WTC11 (cell line): ENCODE results near the gene ROBO2. TPM values are rescaled to one million over a fixed set of nuclear protein-coding genes. Genes with fewer than 3 reads are reported as not detected.

ENCODE experiments used
- ATAC-seq: fragments of 200-7000 bp; cut with Tn5 transposase; 2 replicates; pipeline ENCODE4 v1.10.0; 2021; ENCODE audit warnings: mild to moderate bottlenecking, moderate library complexity
- CTCF ChIA-PET: fragments of 300-600 bp; sonication (Branson Sonifier 250); formaldehyde crosslinking; loops from one replicate; lab custom pipeline; 2021; ENCODE audit warnings: antibody characterized with exemption; lab: Charles Lee
- POLR2A ChIA-PET: fragments of 350-600 bp; sonication (Branson Sonifier 250); formaldehyde crosslinking; loops from one replicate; lab custom pipeline; 2021; ENCODE audit warnings: antibody characterized with exemption; lab: Charles Lee
- DNase-seq: peaks from one replicate; pipeline ENCODE4 v3.0.0; 2021; ENCODE audit warnings: low spot score
- H3K27ac Mint-ChIP-seq: 2 replicates; pipeline ENCODE4 v1.8.0; 2021; ENCODE audit warnings: mixed read lengths
- H3K27me3 Mint-ChIP-seq: 2 replicates; pipeline ENCODE4 v1.8.0; 2021; ENCODE audit warnings: low read depth, mild to moderate bottlenecking, moderate library complexity, mixed read lengths
- H3K36me3 Mint-ChIP-seq: 2 replicates; pipeline ENCODE4 v1.8.0; 2021; ENCODE audit warnings: mixed read lengths
- H3K4me1 Mint-ChIP-seq: 2 replicates; pipeline ENCODE4 v1.8.0; 2022; ENCODE audit warnings: mixed read lengths
- H3K4me3 Mint-ChIP-seq: 2 replicates; pipeline ENCODE4 v1.8.0; 2021; ENCODE audit warnings: mild to moderate bottlenecking, moderate library complexity, mixed read lengths
- H3K9me3 Mint-ChIP-seq: 2 replicates; pipeline ENCODE4 v1.8.0; 2021; ENCODE audit warnings: mixed read lengths
- ATF1 ChIP-seq: sonication (generic); formaldehyde crosslinking; IDR thresholded peaks from 2 replicates; pipeline ENCODE4 v1.8.1; 2023; ENCODE audit warnings: mild to moderate bottlenecking, moderate library complexity, missing genetic modification reagents
- ATF2 ChIP-seq: sonication (generic); formaldehyde crosslinking; IDR thresholded peaks from 2 replicates; pipeline ENCODE4 v1.8.1; 2022; ENCODE audit warnings: low read depth, missing genetic modification reagents, borderline replicate concordance
- CBFB ChIP-seq: sonication (generic); formaldehyde crosslinking; IDR thresholded peaks from 2 replicates; pipeline ENCODE4 v1.8.1; 2022; ENCODE audit warnings: mild to moderate bottlenecking, low read depth, missing genetic modification reagents
- E2F5 ChIP-seq: sonication (generic); formaldehyde crosslinking; IDR thresholded peaks from 2 replicates; pipeline ENCODE4 v1.8.1; 2022; ENCODE audit warnings: mild to moderate bottlenecking, moderate library complexity, missing genetic modification reagents
- ELF4 ChIP-seq: sonication (generic); formaldehyde crosslinking; IDR thresholded peaks from 2 replicates; pipeline ENCODE4 v1.8.1; 2022; ENCODE audit warnings: low read depth, mild to moderate bottlenecking, moderate library complexity, missing genetic modification reagents
- FOXP1 ChIP-seq: sonication (generic); formaldehyde crosslinking; IDR thresholded peaks from 2 replicates; pipeline ENCODE4 v1.8.0; 2022; ENCODE audit warnings: missing genetic modification reagents, mild to moderate bottlenecking, moderate library complexity, borderline replicate concordance
- GABPB1 ChIP-seq: sonication (generic); formaldehyde crosslinking; IDR thresholded peaks from 2 replicates; pipeline ENCODE4 v1.8.1; 2023; ENCODE audit warnings: mild to moderate bottlenecking, missing genetic modification reagents
- GTF2I ChIP-seq: fragments of 250-450 bp; sonication (Bioruptor Pico); conservative IDR thresholded peaks from 2 replicates; pipeline ENCODE4 v1.4.0; 2021; ENCODE audit warnings: mild to moderate bottlenecking
- JUN ChIP-seq: sonication (generic); formaldehyde crosslinking; IDR thresholded peaks from 2 replicates; pipeline ENCODE4 v1.8.0; 2023; ENCODE audit warnings: mild to moderate bottlenecking, missing genetic modification reagents
- NFE2L1 ChIP-seq: sonication (generic); formaldehyde crosslinking; IDR thresholded peaks from 2 replicates; pipeline ENCODE4 v1.8.1; 2023; ENCODE audit warnings: missing genetic modification reagents
- NFYB ChIP-seq: sonication (generic); formaldehyde crosslinking; conservative IDR thresholded peaks from 2 replicates; pipeline ENCODE4 v1.8.0; 2022; ENCODE audit warnings: low read depth, missing genetic modification reagents
- SMAD4 ChIP-seq: sonication (generic); formaldehyde crosslinking; IDR thresholded peaks from 2 replicates; pipeline ENCODE4 v1.8.0; 2022; ENCODE audit warnings: mild to moderate bottlenecking, missing genetic modification reagents
- ZNF219 ChIP-seq: sonication (generic); formaldehyde crosslinking; IDR thresholded peaks from 2 replicates; pipeline ENCODE4 v1.8.0; 2023; ENCODE audit warnings: missing genetic modification reagents, mild to moderate bottlenecking, borderline replicate concordance
- ZNF263 ChIP-seq: sonication (generic); formaldehyde crosslinking; IDR thresholded peaks from 2 replicates; pipeline ENCODE4 v1.8.1; 2022; ENCODE audit warnings: low read depth, mild to moderate bottlenecking, moderate library complexity, missing genetic modification reagents
- ZNF423 ChIP-seq: fragments of 250-450 bp; sonication (Bioruptor Pico); IDR thresholded peaks from 2 replicates; pipeline ENCODE4 v2.1.2; 2022; ENCODE audit warnings: mild to moderate bottlenecking, moderate library complexity
- total RNA-seq: library from RNA; stranded (reverse); gene quantifications from 3 replicates; pipeline ENCODE4 v1.2.3, GENCODE V29; 2021
- TF ChIP-seq, protein P1 (sequence below): sonication (generic); formaldehyde crosslinking; IDR thresholded peaks from 2 replicates; pipeline ENCODE4 v1.8.0; 2022; ENCODE audit warnings: mild to moderate bottlenecking, missing genetic modification reagents
- TF ChIP-seq, protein P2 (sequence below): fragments of 250-450 bp; sonication (Bioruptor Pico); conservative IDR thresholded peaks from 2 replicates; pipeline ENCODE4 v1.9.0; 2021; ENCODE audit warnings: mild to moderate bottlenecking
- TF ChIP-seq, protein P3 (sequence below): fragments of 200-600 bp; IDR thresholded peaks from 2 replicates; pipeline ENCODE4 v1.8.0; 2022; ENCODE audit warnings: antibody characterized with exemption
- TF ChIP-seq, protein P4 (sequence below): sonication (generic); formaldehyde crosslinking; IDR thresholded peaks from 2 replicates; pipeline ENCODE4 v1.8.0; 2022; ENCODE audit warnings: missing genetic modification reagents

Gene ROBO2
- total RNA-seq, 1 experiment from 2014 or later, result 11.7 TPM

- no peak for TF ChIP-seq ZNF219 (CRISPR knock-in tag)
Observed at GRCh38 chr3:77041811-77042210, 1.9 kb downstream of the ROBO2 start (continued).

- ChIA-PET POLR2A (no interaction called here), CTCF (interaction anchor here (1.1 kb wide), 1 partner anchor 278 kb away, joined by 3 read pairs; no protein-coding TSS in a partner anchor)
- H3K27me3 Mint-ChIP-seq, result peaks cover 24% of the 10 kb centered on the region
- H3K36me3 Mint-ChIP-seq, result no peaks in the 10 kb centered on the region
- peaks cover 29% of the 10 kb centered on the region for H3K4me1 Mint-ChIP-seq
- no peaks in the 10 kb centered on the region for H3K9me3 Mint-ChIP-seq
- no peak overlapping the region for H3K27ac Mint-ChIP-seq
- DNase-seq, result no peak
- H3K4me3 Mint-ChIP-seq, result peak overlapping the region; percentile 87
- TF ChIP-seq GTF2I (no peak), SMAD4 (CRISPR knock-in tag) (no peak), ZNF423 (CRISPR knock-in tag) (no peak), E2F5 (CRISPR knock-in tag) (no peak), NFE2L1 (CRISPR knock-in tag) (no peak), ATF1 (CRISPR knock-in tag) (no peak), ATF2 (CRISPR knock-in tag) (no peak), ZNF263 (no peak), ELF4 (CRISPR knock-in tag) (no peak), GABPB1 (CRISPR knock-in tag) (no peak), JUN (no peak)
- TF ChIP-seq, protein P1, sequence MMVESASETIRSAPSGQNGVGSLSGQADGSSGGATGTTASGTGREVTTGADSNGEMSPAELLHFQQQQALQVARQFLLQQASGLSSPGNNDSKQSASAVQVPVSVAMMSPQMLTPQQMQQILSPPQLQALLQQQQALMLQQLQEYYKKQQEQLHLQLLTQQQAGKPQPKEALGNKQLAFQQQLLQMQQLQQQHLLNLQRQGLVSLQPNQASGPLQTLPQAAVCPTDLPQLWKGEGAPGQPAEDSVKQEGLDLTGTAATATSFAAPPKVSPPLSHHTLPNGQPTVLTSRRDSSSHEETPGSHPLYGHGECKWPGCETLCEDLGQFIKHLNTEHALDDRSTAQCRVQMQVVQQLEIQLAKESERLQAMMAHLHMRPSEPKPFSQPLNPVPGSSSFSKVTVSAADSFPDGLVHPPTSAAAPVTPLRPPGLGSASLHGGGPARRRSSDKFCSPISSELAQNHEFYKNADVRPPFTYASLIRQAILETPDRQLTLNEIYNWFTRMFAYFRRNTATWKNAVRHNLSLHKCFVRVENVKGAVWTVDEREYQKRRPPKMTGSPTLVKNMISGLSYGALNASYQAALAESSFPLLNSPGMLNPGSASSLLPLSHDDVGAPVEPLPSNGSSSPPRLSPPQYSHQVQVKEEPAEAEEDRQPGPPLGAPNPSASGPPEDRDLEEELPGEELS (CRISPR knock-in tag), result no peak
- TF ChIP-seq, protein P2, sequence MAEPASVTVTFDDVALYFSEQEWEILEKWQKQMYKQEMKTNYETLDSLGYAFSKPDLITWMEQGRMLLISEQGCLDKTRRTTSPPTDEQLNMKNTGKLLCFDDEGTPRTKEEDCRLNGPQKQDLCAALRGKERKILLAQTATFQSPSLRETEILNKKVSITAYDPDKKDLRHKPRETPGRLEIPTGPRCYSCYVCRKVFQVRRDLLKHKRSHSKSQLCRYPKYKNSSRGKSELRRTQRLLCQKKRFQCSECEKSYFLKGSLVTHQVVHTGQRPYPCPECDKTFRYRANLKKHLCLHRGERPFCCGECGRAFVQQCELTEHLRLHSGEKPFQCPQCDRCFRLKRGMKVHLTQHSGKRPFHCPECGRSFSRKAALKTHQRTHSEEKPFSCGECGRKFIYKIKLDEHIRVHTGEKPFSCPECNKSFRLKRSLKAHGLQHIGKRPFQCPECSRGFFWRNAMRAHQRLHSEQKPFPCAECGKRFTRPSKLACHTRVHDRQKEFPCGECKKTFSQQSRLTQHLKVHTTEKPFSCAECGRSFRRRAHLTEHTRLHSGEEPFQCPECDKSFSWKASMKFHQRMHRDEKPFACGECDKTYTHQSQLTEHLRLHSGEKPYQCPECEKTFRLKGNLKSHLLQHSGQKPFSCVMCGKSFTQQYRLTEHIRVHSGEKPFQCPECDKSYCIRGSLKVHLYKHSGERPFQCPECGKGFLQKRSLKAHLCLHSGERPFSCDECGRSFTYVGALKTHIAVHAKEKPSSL, result no peak
- TF ChIP-seq, protein P3, sequence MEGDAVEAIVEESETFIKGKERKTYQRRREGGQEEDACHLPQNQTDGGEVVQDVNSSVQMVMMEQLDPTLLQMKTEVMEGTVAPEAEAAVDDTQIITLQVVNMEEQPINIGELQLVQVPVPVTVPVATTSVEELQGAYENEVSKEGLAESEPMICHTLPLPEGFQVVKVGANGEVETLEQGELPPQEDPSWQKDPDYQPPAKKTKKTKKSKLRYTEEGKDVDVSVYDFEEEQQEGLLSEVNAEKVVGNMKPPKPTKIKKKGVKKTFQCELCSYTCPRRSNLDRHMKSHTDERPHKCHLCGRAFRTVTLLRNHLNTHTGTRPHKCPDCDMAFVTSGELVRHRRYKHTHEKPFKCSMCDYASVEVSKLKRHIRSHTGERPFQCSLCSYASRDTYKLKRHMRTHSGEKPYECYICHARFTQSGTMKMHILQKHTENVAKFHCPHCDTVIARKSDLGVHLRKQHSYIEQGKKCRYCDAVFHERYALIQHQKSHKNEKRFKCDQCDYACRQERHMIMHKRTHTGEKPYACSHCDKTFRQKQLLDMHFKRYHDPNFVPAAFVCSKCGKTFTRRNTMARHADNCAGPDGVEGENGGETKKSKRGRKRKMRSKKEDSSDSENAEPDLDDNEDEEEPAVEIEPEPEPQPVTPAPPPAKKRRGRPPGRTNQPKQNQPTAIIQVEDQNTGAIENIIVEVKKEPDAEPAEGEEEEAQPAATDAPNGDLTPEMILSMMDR, result no peak
- TF ChIP-seq, all 79 proteins: peak for 0
- ATAC-seq, result no peak
Observed at GRCh38 chr3:77042343-77042742, 2.4 kb downstream of the ROBO2 start.

DNA sequence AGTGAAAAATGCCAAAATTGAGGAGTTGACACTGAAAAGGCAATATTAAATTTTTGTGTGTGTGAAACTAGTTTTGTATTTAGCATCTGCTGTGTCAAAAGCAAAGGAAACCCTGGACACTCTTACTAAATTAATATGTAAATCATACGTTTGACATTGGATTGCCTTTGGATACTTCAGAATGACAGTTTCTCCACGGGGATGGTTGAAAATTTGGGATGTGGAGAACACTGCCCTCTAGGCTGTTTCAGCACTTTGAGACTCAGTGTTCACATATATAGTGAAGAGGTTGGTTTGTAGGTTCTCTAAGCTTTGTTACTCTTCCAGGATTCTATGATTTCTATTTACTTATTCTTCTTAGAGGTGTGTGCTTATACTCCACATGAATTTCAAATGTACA lies 3.0 kb downstream of the ROBO2 start:
- no peak for DNase-seq
- Mint-ChIP-seq H3K4me1 (peaks cover 26% of the 10 kb centered on the region), H3K27me3 (peaks cover 24% of the 10 kb centered on the region), H3K27ac (no peak overlapping the region), H3K36me3 (no peaks in the 10 kb centered on the region), H3K4me3 (peak overlapping the region; percentile 87), H3K9me3 (no peaks in the 10 kb centered on the region)
- ATAC-seq, result no peak
- POLR2A ChIA-PET, result no interaction called here
- CTCF ChIA-PET, result interaction anchor here (0.5 to 1.1 kb wide), 2 partner anchors 8 to 277 kb away, joined by 3 to 5 read pairs; no protein-coding TSS in a partner anchor
- TF ChIP-seq FOXP1 (CRISPR knock-in tag) (no peak), ZNF263 (no peak), JUN (no peak), CBFB (CRISPR knock-in tag) (no peak), NFYB (CRISPR knock-in tag) (no peak)
- TF ChIP-seq, protein P4, sequence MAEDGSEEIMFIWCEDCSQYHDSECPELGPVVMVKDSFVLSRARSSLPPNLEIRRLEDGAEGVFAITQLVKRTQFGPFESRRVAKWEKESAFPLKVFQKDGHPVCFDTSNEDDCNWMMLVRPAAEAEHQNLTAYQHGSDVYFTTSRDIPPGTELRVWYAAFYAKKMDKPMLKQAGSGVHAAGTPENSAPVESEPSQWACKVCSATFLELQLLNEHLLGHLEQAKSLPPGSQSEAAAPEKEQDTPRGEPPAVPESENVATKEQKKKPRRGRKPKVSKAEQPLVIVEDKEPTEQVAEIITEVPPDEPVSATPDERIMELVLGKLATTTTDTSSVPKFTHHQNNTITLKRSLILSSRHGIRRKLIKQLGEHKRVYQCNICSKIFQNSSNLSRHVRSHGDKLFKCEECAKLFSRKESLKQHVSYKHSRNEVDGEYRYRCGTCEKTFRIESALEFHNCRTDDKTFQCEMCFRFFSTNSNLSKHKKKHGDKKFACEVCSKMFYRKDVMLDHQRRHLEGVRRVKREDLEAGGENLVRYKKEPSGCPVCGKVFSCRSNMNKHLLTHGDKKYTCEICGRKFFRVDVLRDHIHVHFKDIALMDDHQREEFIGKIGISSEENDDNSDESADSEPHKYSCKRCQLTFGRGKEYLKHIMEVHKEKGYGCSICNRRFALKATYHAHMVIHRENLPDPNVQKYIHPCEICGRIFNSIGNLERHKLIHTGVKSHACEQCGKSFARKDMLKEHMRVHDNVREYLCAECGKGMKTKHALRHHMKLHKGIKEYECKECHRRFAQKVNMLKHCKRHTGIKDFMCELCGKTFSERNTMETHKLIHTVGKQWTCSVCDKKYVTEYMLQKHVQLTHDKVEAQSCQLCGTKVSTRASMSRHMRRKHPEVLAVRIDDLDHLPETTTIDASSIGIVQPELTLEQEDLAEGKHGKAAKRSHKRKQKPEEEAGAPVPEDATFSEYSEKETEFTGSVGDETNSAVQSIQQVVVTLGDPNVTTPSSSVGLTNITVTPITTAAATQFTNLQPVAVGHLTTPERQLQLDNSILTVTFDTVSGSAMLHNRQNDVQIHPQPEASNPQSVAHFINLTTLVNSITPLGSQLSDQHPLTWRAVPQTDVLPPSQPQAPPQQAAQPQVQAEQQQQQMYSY (CRISPR knock-in tag), result no peak
